Stimulated activated naive CD8-positive, alpha-beta T cell treated with anti-CD3 and anti-CD28 coated beads, Interleukin-15, Interleukin-2, amounts not matched to agents 100 ng/mL and 50 ng/mL, for 24 hours (primary cell): ENCODE results near the gene VHLL.
"Not testable (repeated sequence)": the region's sequence is repeated elsewhere in the genome, so short reads cannot be mapped to it uniquely, and the experiment has no call there.

Source experiments
- H3K27ac Mint-ChIP-seq: one replicate; pipeline ENCODE4 v1.8.0; 2021; ENCODE audit warnings: mild to moderate bottlenecking, mixed read lengths
- H3K27me3 Mint-ChIP-seq: one replicate; pipeline ENCODE4 v1.8.0; 2021; ENCODE audit warnings: mixed read lengths
- H3K36me3 Mint-ChIP-seq: one replicate; pipeline ENCODE4 v1.8.0; 2021; ENCODE audit warnings: low read depth, mixed read lengths
- H3K4me1 Mint-ChIP-seq: one replicate; pipeline ENCODE4 v1.8.0; 2021; ENCODE audit warnings: low read depth, mixed read lengths
- H3K4me3 Mint-ChIP-seq: one replicate; pipeline ENCODE4 v1.8.0; 2021; ENCODE audit warnings: mild to moderate bottlenecking, mixed read lengths
- H3K9me3 Mint-ChIP-seq: one replicate; pipeline ENCODE4 v1.8.0; 2021; ENCODE audit warnings: mixed read lengths

VHLL gene

DNA sequence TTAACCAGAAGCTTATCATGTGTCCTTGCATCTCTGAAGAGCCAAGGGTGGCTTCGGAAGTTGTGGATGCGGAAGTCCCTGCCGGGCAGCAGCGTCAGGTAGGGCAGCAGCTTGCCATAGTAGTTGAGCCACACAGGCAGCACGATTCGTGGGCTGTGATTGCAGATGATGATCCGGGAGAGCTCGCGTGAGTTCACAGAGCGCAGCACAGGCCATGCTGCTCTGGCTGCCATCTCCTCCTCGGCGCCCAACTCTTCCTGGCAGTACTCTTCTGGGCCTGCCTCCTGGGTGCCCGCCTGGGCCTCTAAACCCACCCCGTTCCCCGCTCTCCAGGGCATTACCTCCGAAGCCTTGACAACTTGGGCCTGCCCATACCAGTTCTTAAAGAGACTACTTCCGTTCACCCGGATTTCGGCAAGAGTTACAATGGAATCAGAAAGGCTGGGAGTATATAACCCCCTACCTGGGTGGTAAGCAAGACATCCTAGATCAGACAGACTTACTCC is at the start of gene VHLL:
Gene VHLL, minus strand, starts transcription at position 456 of the 506 bp plus-strand sequence. Its CDS starts 118 bp downstream, at position 338.
- Mint-ChIP-seq H3K36me3 (peaks cover 4% of the 10 kb centered on the region), H3K9me3 (no peaks in the 10 kb centered on the region), H3K27ac (no peak within 1 kb of the TSS), H3K4me1 (peaks cover 20% of the 10 kb centered on the region), H3K4me3 (no peak within 1 kb of the TSS), H3K27me3 (no peaks in the 10 kb centered on the region)

DNA sequence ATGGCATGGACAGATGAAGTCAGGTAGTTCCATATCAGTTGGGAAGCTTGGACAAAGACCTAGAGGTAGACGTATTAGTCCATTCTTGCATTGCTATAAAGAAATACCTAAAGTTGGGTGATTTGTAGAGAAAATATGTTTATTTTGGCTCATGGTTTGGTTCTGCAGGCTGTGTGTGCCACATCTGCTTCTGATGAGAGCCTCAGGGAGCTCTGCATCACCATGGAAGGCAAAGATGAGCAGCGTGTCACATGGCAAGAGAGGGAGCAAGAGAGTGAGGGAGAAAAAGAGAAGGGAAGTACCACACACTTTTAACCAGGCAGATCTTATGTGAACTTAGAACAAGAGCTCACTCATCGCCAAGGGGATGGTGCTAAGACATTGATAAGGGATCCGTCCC is 48.2 kb upstream of the VHLL start:
- H3K9me3 Mint-ChIP-seq: no peaks in the 10 kb centered on the region
- H3K4me1 Mint-ChIP-seq: no peaks in the 10 kb centered on the region
- H3K4me3 Mint-ChIP-seq: no peak overlapping the region
- H3K27me3 Mint-ChIP-seq: peaks cover 16% of the 10 kb centered on the region
- H3K27ac Mint-ChIP-seq: no peak overlapping the region
- no peaks in the 10 kb centered on the region for H3K36me3 Mint-ChIP-seq

DNA sequence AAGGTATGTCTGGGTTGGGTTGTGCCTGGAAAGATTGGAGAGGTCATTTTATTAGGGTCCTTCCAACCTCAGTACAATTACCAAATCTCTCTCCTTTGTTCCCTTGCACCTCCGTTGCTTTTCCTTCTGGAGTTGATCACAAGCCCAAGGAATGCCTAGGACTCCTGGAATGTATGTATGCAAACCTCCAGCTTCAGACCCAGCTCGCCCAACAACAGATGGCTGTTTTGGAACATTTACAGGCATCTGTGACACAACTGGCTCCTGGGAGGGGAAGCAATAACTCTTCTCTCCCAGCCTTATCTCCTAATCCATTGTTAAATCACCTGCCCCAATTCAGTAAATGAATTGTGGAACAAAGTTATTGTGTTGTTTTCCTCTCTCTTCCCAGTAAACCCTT is 47.5 kb upstream of the VHLL start:
- Mint-ChIP-seq H3K36me3 (no peaks in the 10 kb centered on the region), H3K4me3 (no peak overlapping the region), H3K27ac (no peak overlapping the region), H3K9me3 (no peaks in the 10 kb centered on the region), H3K4me1 (no peaks in the 10 kb centered on the region), H3K27me3 (peaks cover 16% of the 10 kb centered on the region)

DNA sequence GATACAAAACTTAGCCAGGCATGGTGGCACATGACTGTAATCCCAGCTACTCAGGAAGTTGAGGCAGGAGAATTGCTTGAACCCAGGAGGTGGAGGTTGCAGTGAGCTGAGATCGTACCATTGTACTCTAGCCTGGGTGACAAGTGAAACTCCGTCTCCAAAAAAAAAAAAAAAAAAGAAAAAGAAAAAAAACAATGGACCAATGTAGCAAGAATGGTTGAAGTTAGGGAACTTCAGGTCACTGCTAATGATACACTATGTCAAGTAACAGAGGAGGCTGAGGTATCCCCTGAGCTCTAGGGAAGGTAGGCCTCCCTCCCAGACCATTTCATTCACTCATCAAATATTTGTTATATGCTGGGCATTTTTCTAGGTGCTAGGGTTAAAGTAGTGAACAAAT is 46.9 kb upstream of the VHLL start:
- H3K9me3 Mint-ChIP-seq, H3K4me3 Mint-ChIP-seq, H3K27ac Mint-ChIP-seq, H3K36me3 Mint-ChIP-seq, H3K4me1 Mint-ChIP-seq: not testable (repeated sequence)
- peaks cover 12% of the 10 kb centered on the region for H3K27me3 Mint-ChIP-seq

DNA sequence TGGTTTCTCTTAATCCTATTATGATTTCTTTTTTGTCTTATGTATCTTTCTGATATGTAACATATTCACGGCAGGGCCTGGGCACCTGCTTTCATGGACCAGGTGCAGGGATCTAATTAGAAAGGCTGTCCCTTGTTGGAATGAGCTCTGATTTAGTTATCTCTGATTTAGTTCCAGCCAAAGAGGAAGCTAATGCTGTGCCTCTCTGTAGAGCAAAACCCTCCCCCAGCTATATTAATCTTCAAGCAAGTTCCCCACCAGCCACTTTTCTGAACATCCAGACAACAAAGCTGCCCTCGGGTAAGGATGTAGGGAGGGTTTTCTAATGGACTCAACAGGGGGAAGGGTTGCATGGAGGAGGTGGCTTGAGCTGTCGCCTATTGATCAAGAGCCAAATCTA is 45.3 kb upstream of the VHLL start:
- Mint-ChIP-seq H3K4me3 (no peak overlapping the region), H3K27ac (no peak overlapping the region), H3K27me3 (peaks cover 7% of the 10 kb centered on the region), H3K4me1 (peaks cover 2% of the 10 kb centered on the region), H3K36me3 (no peaks in the 10 kb centered on the region), H3K9me3 (no peaks in the 10 kb centered on the region)

DNA sequence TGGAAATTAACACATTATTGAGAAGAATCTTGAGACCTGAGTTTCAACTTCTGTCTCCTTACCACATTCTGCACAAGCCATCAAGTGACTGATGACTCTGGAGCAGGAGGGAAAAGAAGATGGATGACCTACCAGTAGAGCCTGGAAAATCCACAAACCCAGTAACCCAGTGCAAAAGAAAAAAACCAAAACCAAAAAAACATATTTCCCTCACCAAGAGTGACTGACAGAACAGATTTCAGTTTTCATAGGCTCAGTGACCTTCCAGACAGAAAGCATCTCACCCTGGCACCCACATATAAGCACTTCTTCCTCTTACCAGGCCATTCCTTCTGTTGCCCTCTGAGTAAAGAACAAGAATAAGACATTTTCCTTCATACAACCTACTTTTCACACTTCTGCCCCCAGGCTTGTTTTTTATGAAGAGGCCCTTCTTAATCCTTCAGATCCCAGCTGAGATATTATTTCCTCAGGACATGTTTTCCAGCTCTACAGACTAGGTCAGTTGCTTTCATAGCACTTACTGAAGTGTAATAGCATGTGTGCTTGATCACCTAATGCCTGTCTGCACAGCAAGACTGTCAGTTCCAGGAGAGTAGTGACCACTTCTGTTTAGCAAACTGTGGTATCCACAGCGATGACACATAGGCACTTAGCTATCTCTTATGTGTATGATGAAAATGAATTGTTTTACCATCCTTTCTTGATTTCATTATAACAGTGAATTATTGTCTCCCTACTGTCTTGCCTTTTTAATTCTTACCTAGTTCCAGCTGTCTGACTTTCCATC is 43.3 kb upstream of the VHLL start:
- no peak overlapping the region for H3K27ac Mint-ChIP-seq
- no peak overlapping the region for H3K4me3 Mint-ChIP-seq

DNA sequence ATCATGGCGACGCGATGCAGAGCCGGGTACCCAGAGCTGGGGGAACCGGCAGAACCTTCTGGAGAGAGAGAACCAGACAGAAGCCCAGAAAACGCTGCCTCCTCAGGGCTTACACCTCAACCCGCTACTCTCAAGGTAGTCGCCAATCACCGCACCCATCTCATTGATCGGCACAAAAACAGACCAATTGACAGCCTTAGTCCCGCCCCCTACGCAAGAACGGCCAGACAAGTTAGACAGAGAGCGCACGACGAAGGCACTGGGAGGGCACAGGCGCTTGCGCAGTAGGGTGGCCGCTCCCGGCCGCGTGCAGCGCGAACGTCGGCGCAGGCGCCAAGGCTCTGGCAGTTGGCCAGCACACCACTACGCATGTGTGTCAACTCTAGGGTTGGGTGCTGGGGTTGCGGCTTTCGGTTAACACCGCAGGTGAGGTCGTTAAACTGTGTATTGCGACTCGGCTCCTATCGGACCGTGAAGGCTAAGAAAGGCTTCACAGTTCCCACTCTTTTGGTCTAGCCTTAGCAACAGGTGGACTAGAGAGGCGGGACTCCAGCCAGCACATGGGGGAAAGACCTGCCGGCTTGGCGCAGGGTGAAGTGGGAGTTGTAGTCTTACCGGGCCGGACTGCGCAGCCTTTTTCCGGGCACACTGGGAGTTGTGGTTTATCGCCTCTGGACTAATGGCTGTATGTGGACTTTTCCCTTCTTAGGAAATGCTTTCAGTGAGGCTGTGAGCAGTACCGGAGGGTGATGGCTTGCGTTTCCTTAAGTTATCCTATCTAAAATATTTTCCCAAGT is 39.3 kb upstream of the VHLL start, which contains the start of the genes CCT3 and TSACC:
Gene CCT3, minus strand, starts transcription at position 113 of the 797 bp plus-strand sequence. Its CDS starts 108 bp downstream, at position 5.
Gene TSACC, plus strand, starts transcription at position 347 of the 797 bp plus-strand sequence. CDS start 1,232 bp downstream, outside the sequence.
- Mint-ChIP-seq H3K27me3 (no peaks in the 10 kb centered on the region), H3K4me1 (peaks cover 48% of the 10 kb centered on the region), H3K4me3 (peak within 1 kb of the TSS; percentile 98), H3K9me3 (no peaks in the 10 kb centered on the region), H3K27ac (peak within 1 kb of the TSS; percentile 94), H3K36me3 (peaks cover 45% of the 10 kb centered on the region)

More for the DNA sequence above, 43.3 kb upstream of the VHLL start:
- H3K4me1 Mint-ChIP-seq: peaks cover 18% of the 10 kb centered on the region
- peaks cover 6% of the 10 kb centered on the region for H3K27me3 Mint-ChIP-seq
- H3K9me3 Mint-ChIP-seq: no peaks in the 10 kb centered on the region
- H3K36me3 Mint-ChIP-seq: peaks cover 8% of the 10 kb centered on the region

DNA sequence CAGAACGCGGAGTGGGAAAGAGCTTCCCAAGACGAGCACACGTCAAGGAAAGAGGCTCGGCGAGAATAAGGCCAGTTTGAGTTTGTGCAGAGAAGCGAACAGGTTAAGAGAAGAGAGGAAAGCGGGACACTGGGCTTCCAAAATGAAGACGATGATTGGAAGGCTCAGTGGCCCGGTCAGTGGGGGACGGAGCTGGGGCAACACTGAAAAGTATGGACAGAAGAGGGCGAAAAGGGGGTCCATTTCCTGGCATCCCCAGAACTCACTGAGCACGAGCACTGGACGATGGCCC is 38.7 kb upstream of the VHLL start:
- no peaks in the 10 kb centered on the region for H3K9me3 Mint-ChIP-seq
- H3K36me3 Mint-ChIP-seq: peaks cover 47% of the 10 kb centered on the region
- H3K4me1 Mint-ChIP-seq: peaks cover 48% of the 10 kb centered on the region
- H3K4me3 Mint-ChIP-seq: peak overlapping the region; percentile 98
- H3K27ac Mint-ChIP-seq: peak overlapping the region; percentile 94
- no peaks in the 10 kb centered on the region for H3K27me3 Mint-ChIP-seq

DNA sequence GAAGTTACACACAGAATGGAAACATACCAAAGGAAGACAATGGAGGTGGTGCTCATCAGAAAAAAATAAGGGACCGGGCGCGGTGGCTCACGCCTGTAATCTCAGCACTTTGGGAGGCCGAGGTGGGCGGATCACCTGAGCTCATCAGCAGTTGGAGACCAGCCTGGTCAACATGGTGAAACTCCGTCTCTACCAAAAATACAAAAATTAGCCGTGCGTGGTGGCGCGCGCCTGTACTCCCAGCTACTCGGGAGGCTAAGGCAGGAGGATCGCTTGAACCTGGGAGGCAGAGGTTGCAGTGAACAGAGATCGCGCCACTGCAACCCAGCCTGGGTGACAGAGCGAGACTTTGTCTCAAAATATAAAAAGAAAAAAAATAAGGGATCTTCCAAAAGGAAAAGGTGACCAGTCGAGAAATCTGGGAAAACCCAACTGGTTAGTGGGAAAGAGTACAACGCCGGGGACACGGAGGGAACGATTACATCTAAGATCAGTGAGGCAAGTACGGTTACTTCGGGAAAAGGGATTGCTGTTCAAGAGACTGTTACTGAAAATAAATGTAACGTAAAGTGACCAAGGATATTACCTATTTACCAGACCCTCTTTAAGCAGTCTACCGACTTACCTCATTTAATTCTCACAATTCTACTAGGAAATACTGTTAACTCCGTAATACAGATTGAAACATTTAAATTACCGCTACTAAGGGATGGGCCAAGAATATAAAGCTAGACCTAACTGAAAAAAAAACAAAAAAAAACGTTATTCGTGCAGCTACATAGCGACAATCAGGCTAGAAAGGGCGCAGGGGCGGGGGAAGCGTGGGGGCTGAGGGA is 38.2 kb upstream of the VHLL start:
- Mint-ChIP-seq H3K9me3 (no peaks in the 10 kb centered on the region), H3K36me3 (peaks cover 53% of the 10 kb centered on the region), H3K4me1 (peaks cover 48% of the 10 kb centered on the region)

DNA sequence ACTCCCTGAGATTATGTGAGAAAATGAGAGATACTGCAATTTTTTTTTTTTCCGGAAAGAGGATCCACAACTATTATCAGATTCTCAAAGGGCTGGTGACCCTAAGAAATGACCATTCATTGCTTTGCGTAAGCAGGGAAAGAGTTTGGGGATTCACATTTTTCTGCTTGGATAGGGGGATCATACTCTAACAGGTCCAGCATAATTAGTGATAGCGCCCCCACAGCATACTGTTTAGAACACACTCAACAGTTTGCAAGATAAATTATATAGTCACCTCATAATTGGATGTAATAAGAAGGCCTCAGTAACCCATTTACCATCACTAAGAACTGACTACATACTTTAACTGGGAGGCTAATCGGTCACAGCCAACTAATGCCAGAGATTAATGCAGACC is 37.1 kb upstream of the VHLL start:
- H3K4me1 Mint-ChIP-seq: peaks cover 48% of the 10 kb centered on the region
- no peaks in the 10 kb centered on the region for H3K9me3 Mint-ChIP-seq
- H3K4me3 Mint-ChIP-seq: peak overlapping the region; percentile 98
- H3K27ac Mint-ChIP-seq: peak overlapping the region; percentile 94
- peaks cover 63% of the 10 kb centered on the region for H3K36me3 Mint-ChIP-seq
- no peaks in the 10 kb centered on the region for H3K27me3 Mint-ChIP-seq

More for the DNA sequence above, 38.2 kb upstream of the VHLL start:
- Mint-ChIP-seq H3K4me3 (peak overlapping the region; percentile 98), H3K27me3 (no peaks in the 10 kb centered on the region), H3K27ac (peak overlapping the region; percentile 94)

DNA sequence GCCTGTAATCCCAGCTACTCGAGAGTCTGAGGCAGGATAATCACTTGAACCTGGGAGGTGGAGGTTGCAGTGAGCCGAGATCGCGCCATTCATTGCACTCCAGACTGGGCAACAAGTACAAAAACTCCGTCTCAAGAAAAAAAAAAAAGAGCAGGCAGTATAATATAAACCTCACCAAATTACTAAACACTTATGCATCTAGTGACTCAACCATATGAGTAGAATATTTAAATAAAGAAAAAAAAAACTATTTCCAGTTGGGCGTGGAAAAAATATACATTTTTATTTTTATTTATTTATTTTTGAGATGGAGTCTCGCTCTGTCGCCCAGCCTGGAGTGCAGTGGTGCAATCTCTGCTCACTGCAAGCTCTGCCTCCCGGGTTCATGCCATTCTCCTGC is 24.1 kb upstream of the VHLL start:
- H3K27ac Mint-ChIP-seq, H3K27me3 Mint-ChIP-seq, H3K9me3 Mint-ChIP-seq, H3K4me1 Mint-ChIP-seq, H3K4me3 Mint-ChIP-seq: not testable (repeated sequence)
- H3K36me3 Mint-ChIP-seq: peaks cover 59% of the 10 kb centered on the region

DNA sequence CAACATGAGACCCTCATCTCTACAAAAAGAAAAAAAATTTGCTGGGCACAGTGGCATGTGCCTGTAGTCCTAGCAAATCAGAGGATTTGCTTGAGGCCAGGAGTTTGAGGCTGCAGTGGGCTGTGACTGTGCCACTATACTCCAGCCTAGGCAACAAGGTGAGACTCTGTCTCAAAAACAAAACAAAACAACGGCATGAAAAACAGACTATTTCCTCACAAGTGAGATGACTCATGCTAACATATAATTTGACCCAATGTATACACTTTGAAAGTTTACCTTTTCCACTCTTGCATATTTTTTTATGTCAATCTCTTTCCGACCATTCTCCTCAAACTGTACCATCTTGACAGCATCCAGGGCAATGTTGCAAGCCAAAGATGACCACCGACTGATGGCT is 21.5 kb upstream of the VHLL start:
- Mint-ChIP-seq H3K27me3 (no peaks in the 10 kb centered on the region), H3K4me3 (no peak overlapping the region), H3K4me1 (no peaks in the 10 kb centered on the region), H3K36me3 (peaks cover 77% of the 10 kb centered on the region), H3K27ac (peak overlapping the region; percentile 26), H3K9me3 (no peaks in the 10 kb centered on the region)

DNA sequence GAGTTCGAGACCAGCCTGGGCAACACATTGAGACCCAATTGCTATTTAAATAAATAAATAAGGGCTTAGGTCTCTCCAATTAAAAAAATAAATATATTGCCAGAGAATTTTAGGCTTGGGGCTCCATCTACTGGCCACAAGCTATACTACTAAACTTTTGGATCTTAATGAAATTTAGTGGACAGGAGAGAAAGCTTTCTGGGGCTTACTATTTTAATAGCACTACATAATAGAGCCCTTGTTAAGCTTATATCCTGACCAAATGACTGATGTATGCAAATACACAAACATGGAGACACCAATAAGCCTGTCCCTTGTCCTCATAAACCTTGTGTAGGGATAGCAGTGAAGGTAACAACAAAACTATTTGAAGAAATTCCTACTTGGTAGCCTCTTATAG is 20.6 kb upstream of the VHLL start:
- Mint-ChIP-seq H3K27ac (no peak overlapping the region), H3K27me3 (no peaks in the 10 kb centered on the region), H3K4me3 (no peak overlapping the region), H3K36me3 (peaks cover 75% of the 10 kb centered on the region), H3K4me1 (no peaks in the 10 kb centered on the region), H3K9me3 (no peaks in the 10 kb centered on the region)

DNA sequence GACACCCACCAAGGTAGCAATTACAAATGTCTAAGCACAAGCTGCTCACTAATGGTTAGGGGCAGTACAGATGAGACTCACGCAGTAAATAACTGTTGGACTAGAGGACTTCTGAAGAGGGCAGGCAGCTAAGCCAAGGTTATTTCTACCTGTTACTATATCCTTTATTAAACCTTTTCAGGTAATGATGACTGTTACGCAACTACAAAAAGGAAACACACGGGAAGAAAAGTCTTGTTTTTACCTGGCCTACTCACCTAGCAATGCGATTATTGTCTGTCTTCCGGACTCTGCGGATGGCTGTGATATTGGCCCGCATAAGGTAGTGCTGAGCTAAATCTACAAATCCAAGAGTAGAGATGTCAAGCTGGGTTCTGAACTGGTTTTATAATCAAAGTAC is 17.8 kb upstream of the VHLL start:
- Mint-ChIP-seq H3K4me1 (no peaks in the 10 kb centered on the region), H3K9me3 (no peaks in the 10 kb centered on the region), H3K27me3 (no peaks in the 10 kb centered on the region), H3K4me3 (no peak overlapping the region), H3K36me3 (peaks cover 79% of the 10 kb centered on the region), H3K27ac (no peak overlapping the region)
